GM19372 (cell line): ENCODE results near the gene OR4X2.
"Not testable (repeated sequence)": the region's sequence is repeated elsewhere in the genome, so short reads cannot be mapped to it uniquely, and the experiment has no call there.

ENCODE experiments used
- ATAC-seq: cut with Tn5 transposase; IDR thresholded peaks from one replicate; pipeline ENCODE4 v1.9.1; 2021; ENCODE audit warnings: mild to moderate bottlenecking, low read depth, moderate library complexity; ENCODE audit not compliant: unreplicated experiment

OR4X2 gene

GRCh38 chr11:48244804-48245203 lies at the start of gene OR4X2:
TSS of gene OR4X2 (plus strand) at chr11:48245104. CDS start at chr11:48245104, 0 bp downstream.
- no peak for ATAC-seq

- ATAC-seq = no peak
Observed at GRCh38 chr11:48207881-48208280, 37.0 kb upstream of the OR4X2 start.

- ATAC-seq = no peak
Observed at GRCh38 chr11:48210052-48210451, 34.9 kb upstream of the OR4X2 start.

GRCh38 chr11:48216510-48216909 lies 28.4 kb upstream of the OR4X2 start, which contains the start of gene OR4B1:
TSS of gene OR4B1 (plus strand) at chr11:48216810. CDS start at chr11:48216810, 0 bp downstream.
- ATAC-seq = no peak

- ATAC-seq = no peak
Observed at GRCh38 chr11:48228761-48229160, 16.1 kb upstream of the OR4X2 start.

GRCh38 chr11:48230057-48230456 lies 14.8 kb upstream of the OR4X2 start:
- ATAC-seq = not testable (repeated sequence)

GRCh38 chr11:48237727-48238126 lies 7.2 kb upstream of the OR4X2 start:
- no peak for ATAC-seq

- no peak for ATAC-seq
Observed at GRCh38 chr11:48242501-48242900, 2.4 kb upstream of the OR4X2 start.

GRCh38 chr11:48248902-48249301 lies 4.0 kb downstream of the OR4X2 start:
- no peak for ATAC-seq

GRCh38 chr11:48261600-48261999 lies 16.7 kb downstream of the OR4X2 start:
- no peak for ATAC-seq

- ATAC-seq = no peak
Observed at GRCh38 chr11:48263423-48263911, 18.6 kb downstream of the OR4X2 start, which contains the start of gene OR4X1. TSS of gene OR4X1 (plus strand) at chr11:48263861. CDS start at chr11:48263861, 0 bp downstream.

GRCh38 chr11:48270621-48271020 lies 25.7 kb downstream of the OR4X2 start:
- ATAC-seq = no peak

- no peak for ATAC-seq
Observed at GRCh38 chr11:48272606-48273005, 27.7 kb downstream of the OR4X2 start.
